ENCODE results near the gene ITGB2. TPM values are rescaled to one million over a fixed set of nuclear protein-coding genes. Genes with fewer than 3 reads are reported as not detected.

ITGB2 gene
- total RNA-seq, 1 donor from 2014 or later = 65.5 TPM

DNA sequence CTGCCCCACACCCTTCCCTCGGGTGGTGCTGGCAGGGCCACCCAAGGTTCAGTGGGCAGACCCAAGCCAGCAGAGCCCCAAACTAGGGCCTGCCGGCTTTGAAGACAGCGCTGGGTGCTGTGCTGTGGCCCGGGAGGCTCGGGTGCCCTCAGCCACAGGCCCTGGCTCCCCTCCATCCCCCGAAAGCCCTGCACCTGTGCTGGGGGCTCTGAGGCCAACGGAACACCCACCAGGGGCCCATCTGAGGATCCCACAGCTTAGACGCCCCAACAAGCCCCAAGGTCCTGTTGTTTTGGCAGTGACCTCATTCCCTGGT lies 8.6 kb downstream of the ITGB2 start:
- TF ChIP-seq, protein P1, sequence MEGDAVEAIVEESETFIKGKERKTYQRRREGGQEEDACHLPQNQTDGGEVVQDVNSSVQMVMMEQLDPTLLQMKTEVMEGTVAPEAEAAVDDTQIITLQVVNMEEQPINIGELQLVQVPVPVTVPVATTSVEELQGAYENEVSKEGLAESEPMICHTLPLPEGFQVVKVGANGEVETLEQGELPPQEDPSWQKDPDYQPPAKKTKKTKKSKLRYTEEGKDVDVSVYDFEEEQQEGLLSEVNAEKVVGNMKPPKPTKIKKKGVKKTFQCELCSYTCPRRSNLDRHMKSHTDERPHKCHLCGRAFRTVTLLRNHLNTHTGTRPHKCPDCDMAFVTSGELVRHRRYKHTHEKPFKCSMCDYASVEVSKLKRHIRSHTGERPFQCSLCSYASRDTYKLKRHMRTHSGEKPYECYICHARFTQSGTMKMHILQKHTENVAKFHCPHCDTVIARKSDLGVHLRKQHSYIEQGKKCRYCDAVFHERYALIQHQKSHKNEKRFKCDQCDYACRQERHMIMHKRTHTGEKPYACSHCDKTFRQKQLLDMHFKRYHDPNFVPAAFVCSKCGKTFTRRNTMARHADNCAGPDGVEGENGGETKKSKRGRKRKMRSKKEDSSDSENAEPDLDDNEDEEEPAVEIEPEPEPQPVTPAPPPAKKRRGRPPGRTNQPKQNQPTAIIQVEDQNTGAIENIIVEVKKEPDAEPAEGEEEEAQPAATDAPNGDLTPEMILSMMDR (IDR thresholded peaks at IDR 0.05) = no peak
- Histone ChIP-seq H3K9me3 (no peaks in the 10 kb centered on the region), H3K27ac (no peak overlapping the region), H3K27me3 (no peaks in the 10 kb centered on the region), H3K36me3 (no peaks in the 10 kb centered on the region), H3K4me3 (no peak overlapping the region), H3K4me1 (peaks cover 0 to 13% of the 10 kb centered on the region in 2 donors)
- intact Hi-C loops (cut with DNase I) = no loop called here
- DNase-seq (ENCODE audit: low spot score in 2 of 2) = no peak

DNA sequence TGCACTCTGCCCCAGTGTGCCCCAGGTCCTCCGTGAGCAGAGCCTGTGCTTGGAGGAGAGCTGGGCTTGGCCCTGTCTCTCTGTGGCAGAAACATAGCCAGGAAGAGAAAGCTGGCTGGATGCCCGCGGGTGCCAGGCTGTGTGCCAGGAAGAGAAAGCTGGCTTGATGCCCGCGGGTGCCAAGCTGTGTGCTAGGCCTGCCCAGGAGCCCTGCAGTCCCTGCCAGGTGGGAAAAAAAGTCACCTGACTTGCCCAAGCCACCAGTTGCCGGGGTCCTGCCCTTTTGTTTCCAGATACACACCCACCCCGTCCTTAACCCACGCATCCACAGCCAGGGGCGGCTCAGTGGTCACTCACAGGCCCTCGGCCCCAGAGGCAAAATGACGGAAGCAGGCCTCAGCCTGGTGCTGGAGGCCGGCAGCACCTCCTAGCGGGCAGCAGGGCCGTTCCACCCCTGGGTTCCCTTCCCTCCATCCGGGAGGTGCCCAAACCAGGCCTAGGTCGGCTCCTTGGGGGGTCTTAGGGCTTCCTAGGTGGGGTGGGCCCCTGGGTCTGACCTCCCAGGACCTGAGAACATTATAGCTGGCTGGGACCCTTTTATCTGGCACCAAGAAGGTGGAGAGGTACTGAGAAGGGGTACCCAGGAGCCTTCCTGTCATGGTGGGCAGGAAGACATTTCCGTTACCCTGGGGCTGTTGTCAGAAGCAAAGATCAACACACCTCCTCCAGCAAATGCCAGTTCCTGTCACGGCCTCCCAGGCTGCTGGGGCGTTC lies 9.1 kb downstream of the ITGB2 start:
- no peaks in the 10 kb centered on the region for H3K36me3 ChIP-seq
- no peaks in the 10 kb centered on the region for H3K27me3 ChIP-seq
- DNase-seq (ENCODE audit: low spot score in 2 of 2) = peak; percentile 49 to 82
- no peak overlapping the region for H3K27ac ChIP-seq
- no peaks in the 10 kb centered on the region for H3K9me3 ChIP-seq
- H3K4me3 ChIP-seq = no peak overlapping the region
- peaks cover 0 to 13% of the 10 kb centered on the region in 2 donors for H3K4me1 ChIP-seq
- intact Hi-C loops (cut with DNase I) = no loop called here
- TF ChIP-seq, protein P1 (IDR thresholded peaks at IDR 0.05) = peak in 2 of 3 experiments; percentile 14 to 21

DNA sequence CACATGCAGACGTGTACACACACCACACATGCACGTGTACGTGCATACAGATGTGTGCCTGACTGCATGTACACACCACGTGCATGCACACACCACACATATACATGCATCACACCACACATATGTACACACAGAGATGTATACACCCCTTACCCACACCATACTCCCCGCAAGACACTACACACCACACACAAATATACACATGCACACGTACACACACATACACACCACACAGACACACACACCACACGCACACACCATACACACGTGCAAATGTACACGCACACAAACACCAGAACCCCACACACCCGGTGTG lies 9.7 kb downstream of the ITGB2 start:
- H3K36me3 ChIP-seq = no peaks in the 10 kb centered on the region
- no peak overlapping the region for H3K27ac ChIP-seq
- intact Hi-C loops (cut with DNase I) = no loop called here
- TF ChIP-seq, protein P1 (IDR thresholded peaks at IDR 0.05) = no peak
- H3K9me3 ChIP-seq = no peaks in the 10 kb centered on the region
- no peak for DNase-seq (ENCODE audit: low spot score in 2 of 2)
- no peak overlapping the region for H3K4me3 ChIP-seq
- H3K4me1 ChIP-seq = peaks cover 0 to 13% of the 10 kb centered on the region in 2 donors
- no peaks in the 10 kb centered on the region for H3K27me3 ChIP-seq

DNA sequence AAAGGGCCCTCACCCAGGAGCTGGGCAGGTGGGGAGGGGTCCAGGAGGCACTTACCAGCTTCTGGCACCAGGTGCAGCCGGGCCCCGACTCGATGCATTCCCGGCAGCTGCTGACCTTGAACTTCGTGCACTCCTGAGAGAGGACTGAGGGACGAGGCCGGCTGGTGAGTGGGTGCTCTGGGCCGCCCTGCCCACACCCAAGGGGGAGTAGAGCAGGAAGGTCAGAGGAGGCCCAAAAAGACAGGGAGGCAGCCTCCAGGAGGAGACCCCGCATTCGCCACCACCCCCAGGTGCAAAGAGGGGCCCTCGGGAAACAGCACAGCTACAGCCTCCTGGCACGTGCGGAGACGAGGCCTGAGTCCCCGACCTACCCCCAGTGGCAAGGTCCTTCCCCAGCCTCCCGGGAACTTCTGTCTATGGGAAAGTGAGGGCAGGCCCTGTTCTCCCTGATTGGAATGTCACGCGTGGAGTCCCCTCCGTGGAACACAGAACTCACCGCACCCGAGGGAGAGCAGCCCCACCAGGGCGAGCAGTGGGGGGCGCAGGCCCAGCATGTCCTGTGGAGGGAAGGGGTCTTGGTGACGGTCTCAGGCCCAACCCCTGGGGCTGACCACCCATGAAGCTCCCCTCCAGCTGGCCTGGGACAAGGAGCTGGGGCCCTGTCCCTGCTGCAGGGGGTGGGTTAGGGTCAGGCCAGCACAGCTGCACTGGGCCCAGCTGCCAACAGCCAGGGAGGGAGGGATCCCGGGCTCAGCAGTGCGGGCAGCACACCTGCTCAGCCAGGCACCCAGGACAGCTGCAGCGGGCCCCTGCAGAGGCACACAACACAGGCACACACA lies 10.3 kb downstream of the ITGB2 start:
- no peaks in the 10 kb centered on the region for H3K27me3 ChIP-seq
- TF ChIP-seq, protein P1 (IDR thresholded peaks at IDR 0.05) = no peak
- no peak overlapping the region for H3K4me3 ChIP-seq
- no peak for DNase-seq (ENCODE audit: low spot score in 2 of 2)
- no peaks in the 10 kb centered on the region for H3K36me3 ChIP-seq
- no peak overlapping the region for H3K27ac ChIP-seq
- intact Hi-C loops (cut with DNase I) = no loop called here
- H3K9me3 ChIP-seq = no peaks in the 10 kb centered on the region
- peaks cover 0 to 13% of the 10 kb centered on the region in 2 donors for H3K4me1 ChIP-seq

DNA sequence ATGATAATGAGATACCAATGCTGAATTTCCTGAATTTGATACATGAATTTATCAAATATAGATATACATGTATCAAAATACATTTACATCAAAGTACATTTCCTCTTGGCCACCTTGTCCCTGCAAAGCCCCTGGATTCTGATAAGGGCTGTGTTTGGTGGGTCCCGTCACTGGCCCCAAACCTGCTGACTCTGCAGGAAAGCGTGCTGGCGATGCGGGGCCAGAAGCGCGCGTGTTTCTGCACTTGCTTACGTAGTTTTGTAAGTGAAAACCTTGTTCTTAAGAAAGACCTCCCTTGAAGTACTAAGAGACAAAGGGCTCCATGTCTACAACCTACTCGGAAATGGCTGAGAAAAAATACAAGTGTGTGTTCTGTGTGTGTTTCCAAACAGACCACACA lies 11.0 kb downstream of the ITGB2 start:
- Histone ChIP-seq H3K9me3 (no peaks in the 10 kb centered on the region), H3K4me3 (no peak overlapping the region), H3K27ac (no peak overlapping the region), H3K4me1 (peaks cover 0 to 13% of the 10 kb centered on the region in 2 donors), H3K36me3 (no peaks in the 10 kb centered on the region), H3K27me3 (no peaks in the 10 kb centered on the region)
- intact Hi-C loops (cut with DNase I) = no loop called here
- TF ChIP-seq, protein P1 (IDR thresholded peaks at IDR 0.05) = no peak
- DNase-seq (ENCODE audit: low spot score in 2 of 2) = no peak
